GM12891 (cell line): Measurements from ENCODE around the gene TIMP2.

Experiments used
- PAX5 ChIP-seq: IDR thresholded peaks from 2 replicates; pipeline ENCODE4 v1.6.1; 2011; ENCODE audit warnings: low read length, moderate library complexity, mild to moderate bottlenecking; ENCODE audit not compliant: insufficient read depth, severe bottlenecking
- POLR2A ChIP-seq: IDR thresholded peaks from 2 replicates; pipeline ENCODE4 v1.6.1; 2011; ENCODE audit warnings: low read depth, low read length, control low read depth
- POLR2AphosphoS5 ChIP-seq: IDR thresholded peaks from 2 replicates; pipeline ENCODE4 v1.6.1; 2011; ENCODE audit warnings: low read depth, low read length, control low read depth
- POU2F2 ChIP-seq: IDR thresholded peaks from 2 replicates; pipeline ENCODE4 v1.6.1; 2011; ENCODE audit warnings: low read depth, mild to moderate bottlenecking, control low read depth, low read length, moderate library complexity
- SPI1 ChIP-seq: IDR thresholded peaks from 2 replicates; pipeline ENCODE4 v1.6.1; 2011; ENCODE audit warnings: low read depth, low read length, control low read depth
- TAF1 ChIP-seq: IDR thresholded peaks from 2 replicates; pipeline ENCODE4 v1.6.1; 2011; ENCODE audit warnings: low read depth, low read length, control low read depth

- TF ChIP-seq POLR2A (no peak), POLR2AphosphoS5 (no peak), SPI1 (no peak), POU2F2 (no peak), TAF1 (no peak), PAX5 (no peak)
Observed at GRCh38 chr17:78905116-78905515, 20.1 kb downstream of the TIMP2 start.
